Stimulated activated CD4-positive, alpha-beta T cell treated with anti-CD3 and anti-CD28 coated beads, Interleukin-15, amount 100 ng/mL, for 48 hours (primary cell): Measurements from ENCODE around the gene ZNF438.

ENCODE experiments used
- DNase-seq, 2 donors: peaks; one replicate each; pipeline ENCODE4 v3.0.0-alpha.2; 2020; ENCODE audit warnings: low read depth in 2 of 2

Gene ZNF438

GRCh38 chr10:30848396-30849032, 183.2 kb downstream of the ZNF438 start:
- DNase-seq: no peak

GRCh38 chr10:30847642-30848041, 184.0 kb downstream of the ZNF438 start:
- DNase-seq: no peak

- DNase-seq: no peak
Measured at GRCh38 chr10:30847199-30847598, 184.5 kb downstream of the ZNF438 start.

DNA sequence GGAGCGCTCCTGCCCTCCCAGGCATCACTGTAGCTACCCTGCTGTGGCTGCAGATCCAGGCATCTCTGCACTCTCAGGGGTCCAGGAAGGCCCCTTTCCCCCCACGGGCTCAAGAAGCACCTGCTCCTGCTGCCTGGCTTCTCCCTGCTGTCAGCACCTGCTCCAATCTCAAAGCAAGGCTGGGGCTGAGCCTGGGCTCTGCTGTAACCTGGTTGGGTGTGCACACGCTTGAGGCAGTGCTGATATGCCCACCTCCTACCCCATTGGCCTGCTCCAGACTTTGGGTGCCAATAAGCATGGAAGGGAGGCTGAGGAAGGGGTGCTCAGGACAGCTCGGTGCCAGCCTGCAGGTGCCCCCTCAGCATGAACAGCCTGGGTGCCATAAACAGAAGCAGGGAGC, 185.0 kb downstream of the ZNF438 start:
- DNase-seq: no peak

- DNase-seq: no peak
Measured at GRCh38 chr10:30842894-30843293, 188.8 kb downstream of the ZNF438 start.

GRCh38 chr10:30842185-30842584, 189.5 kb downstream of the ZNF438 start:
- DNase-seq: no peak

- DNase-seq: no peak
Measured at GRCh38 chr10:30840395-30841050, 191.1 kb downstream of the ZNF438 start.

GRCh38 chr10:30839652-30840051, 192.0 kb downstream of the ZNF438 start:
- DNase-seq: no peak

- DNase-seq: no peak
Measured at GRCh38 chr10:30836406-30836805, 195.3 kb downstream of the ZNF438 start.

DNA sequence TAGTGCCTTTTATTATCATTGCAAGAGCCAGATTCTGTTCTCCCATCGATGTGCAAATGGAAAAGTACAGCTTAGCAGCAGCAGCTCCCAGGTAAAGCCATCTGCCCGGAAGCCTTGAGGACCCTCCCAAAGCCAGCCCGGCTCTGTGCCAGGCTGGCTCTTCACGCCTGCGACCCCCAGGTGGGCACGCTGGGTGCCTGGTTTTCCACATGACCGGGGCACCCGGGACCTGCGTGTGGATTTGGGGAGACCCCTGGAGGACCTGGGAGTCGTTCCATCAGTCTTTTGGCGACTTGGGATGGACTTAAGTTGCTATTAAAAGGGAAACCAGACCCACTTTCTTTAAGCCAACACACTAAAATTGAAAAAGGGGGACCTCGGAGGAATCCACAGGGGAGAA, 196.5 kb downstream of the ZNF438 start:
- no peak for DNase-seq

DNA sequence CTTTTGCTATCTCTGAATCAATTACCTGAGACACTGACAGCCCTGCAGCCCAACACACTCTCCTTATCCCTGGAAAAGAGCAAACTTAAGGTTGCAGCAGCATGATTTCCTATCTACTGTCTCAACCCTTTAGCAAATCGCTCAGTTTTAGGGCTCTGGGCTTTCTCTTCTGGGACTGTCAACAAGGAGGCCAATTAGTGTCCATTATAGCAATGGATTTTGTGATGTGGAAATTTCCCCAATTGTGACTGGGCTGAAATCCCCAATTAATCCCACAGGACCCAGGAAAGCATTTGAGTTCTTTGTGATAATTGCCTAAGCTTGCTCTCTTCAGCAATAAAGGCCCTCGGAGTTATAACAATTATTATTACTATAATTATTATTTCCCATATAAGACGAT, 197.0 kb downstream of the ZNF438 start:
- no peak for DNase-seq

DNA sequence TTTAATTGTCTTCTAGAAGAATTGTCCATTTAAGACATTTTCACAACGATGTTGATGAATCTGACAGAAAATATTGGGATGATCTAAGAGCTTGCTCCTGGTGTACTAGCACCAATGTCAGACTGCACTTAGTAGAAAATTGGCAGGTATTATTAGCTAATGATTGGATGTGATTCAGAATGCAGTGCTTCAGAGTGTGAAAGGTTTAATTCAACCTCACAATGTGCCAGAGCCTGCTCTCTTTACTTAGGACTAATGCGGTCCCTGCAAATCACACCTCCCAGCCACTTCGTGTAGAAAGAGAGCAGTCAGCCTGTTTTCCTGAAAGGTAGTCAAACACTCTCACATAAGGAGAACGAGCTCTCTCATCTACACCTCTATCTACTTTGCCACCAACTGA, 197.5 kb downstream of the ZNF438 start:
- DNase-seq: no peak

- no peak for DNase-seq
Measured at GRCh38 chr10:30833628-30833970, 198.1 kb downstream of the ZNF438 start.

DNA sequence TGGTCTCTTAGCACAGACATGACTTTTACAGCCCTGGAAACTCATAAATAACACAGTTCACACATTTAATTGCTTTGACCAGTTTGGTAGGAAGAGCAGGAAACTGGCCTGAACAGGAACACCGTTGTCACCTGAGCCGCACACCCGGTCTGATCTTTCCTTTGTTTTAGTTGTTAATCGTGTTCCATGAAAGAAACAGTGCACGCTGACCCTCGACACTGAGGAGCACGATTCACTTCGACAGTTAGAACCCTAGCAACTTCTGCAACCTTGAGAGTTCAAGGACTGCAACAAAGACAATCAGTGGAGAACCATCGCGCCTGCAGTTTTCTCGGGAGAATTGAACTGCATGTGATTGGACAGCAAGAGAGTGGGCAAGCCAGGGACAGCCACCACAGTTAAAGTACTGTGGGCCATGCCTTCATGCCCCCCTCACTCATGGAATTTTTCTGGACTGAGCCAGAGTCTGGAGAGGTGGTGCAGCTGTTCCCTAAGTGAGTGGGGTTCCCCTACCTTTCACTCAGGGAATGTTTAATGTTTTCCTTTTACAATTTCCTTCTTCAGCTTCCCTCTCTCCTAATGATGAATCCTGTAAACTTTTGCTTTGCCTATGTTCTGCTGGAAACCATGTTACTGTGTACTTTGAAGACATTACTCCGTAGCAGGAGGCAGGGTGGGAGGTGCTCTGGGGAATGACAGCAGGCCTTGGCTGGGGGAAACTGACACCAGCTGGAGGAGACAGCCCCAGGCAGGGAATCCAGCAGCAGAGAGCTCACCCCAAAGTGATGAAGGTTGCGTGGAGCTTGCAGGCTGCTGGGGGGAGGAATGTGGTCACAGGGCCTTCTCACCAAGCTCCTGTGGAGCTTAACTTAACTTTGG, 198.7 kb downstream of the ZNF438 start:
- DNase-seq: no peak

GRCh38 chr10:30832001-30832748, 199.5 kb downstream of the ZNF438 start:
- no peak for DNase-seq

DNA sequence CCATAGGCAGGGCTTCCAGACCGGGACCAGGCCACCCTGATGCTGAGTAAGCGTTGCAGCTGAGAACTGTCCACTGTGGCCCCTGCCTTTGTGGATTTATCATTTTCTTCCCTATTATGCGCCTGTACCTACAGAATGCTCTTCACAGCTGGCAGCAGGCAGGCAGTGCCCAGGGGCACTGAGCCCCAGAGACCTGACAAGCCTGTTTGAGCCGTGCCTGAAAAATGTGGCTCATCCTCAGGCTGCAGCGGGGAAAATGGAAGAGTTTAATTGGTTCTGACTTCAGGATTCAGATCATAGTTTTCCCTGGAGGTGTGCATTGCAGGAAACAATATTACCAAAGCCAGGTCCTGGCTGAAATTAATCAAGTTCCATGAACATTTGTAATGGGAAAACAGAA, 200.2 kb downstream of the ZNF438 start:
- no peak for DNase-seq

GRCh38 chr10:30830315-30831230, 201.1 kb downstream of the ZNF438 start:
- DNase-seq: no peak

DNA sequence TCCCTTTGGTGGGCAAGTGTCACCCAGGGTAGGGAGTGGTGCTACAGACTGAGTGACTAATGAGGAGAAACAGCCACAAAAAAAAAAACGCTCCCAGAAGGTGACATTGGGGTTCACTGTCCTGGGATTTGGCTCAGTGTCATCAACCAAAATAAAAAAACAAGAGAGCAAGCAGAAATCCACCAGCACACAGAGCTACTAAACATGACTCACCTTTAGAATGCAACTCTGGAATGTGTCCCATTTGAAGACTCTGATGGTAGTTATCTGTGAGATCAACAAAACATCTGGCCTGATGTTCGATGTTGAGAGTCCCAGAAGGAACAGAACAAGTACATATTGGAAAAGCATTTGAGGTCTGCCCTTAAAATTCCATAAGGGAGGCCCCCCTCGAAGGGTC, 201.8 kb downstream of the ZNF438 start:
- no peak for DNase-seq

DNA sequence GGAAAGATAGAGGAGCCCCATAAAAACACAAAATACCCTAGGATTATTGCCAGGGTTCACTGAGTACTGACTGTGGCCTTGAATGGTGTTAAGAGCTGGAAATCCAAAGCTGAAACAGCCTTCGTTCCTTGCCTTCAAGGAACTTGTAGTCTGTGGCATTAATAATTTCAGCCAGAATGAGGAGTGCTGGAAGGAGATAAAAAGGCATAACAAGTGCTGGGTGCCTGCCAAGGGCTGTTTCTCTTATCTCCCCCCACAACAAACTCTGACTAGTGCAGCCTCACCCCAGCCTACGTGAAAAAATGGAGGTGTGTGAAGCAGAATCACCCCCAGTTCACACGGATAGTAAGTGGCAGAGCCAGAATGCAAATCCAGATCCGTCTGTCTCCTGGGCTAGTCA, 203.0 kb downstream of the ZNF438 start:
- no peak for DNase-seq

GRCh38 chr10:30828164-30828563, 203.5 kb downstream of the ZNF438 start:
- DNase-seq: no peak

- DNase-seq: no peak
Measured at GRCh38 chr10:30827531-30828120, 204.0 kb downstream of the ZNF438 start.
